GM19240 (cell line): Measurements from ENCODE around the gene SORCS2.

Experiments
- DNase-seq: peaks from one replicate; pipeline ENCODE4 v3.0.0; 2011; ENCODE audit warnings: low spot score; ENCODE audit not compliant: insufficient read length

The SORCS2 gene

GRCh38 chr4:7658341-7659204, 466.2 kb downstream of the SORCS2 start:
- no peak for DNase-seq

GRCh38 chr4:7659429-7660175, 467.3 kb downstream of the SORCS2 start:
- no peak for DNase-seq

DNA sequence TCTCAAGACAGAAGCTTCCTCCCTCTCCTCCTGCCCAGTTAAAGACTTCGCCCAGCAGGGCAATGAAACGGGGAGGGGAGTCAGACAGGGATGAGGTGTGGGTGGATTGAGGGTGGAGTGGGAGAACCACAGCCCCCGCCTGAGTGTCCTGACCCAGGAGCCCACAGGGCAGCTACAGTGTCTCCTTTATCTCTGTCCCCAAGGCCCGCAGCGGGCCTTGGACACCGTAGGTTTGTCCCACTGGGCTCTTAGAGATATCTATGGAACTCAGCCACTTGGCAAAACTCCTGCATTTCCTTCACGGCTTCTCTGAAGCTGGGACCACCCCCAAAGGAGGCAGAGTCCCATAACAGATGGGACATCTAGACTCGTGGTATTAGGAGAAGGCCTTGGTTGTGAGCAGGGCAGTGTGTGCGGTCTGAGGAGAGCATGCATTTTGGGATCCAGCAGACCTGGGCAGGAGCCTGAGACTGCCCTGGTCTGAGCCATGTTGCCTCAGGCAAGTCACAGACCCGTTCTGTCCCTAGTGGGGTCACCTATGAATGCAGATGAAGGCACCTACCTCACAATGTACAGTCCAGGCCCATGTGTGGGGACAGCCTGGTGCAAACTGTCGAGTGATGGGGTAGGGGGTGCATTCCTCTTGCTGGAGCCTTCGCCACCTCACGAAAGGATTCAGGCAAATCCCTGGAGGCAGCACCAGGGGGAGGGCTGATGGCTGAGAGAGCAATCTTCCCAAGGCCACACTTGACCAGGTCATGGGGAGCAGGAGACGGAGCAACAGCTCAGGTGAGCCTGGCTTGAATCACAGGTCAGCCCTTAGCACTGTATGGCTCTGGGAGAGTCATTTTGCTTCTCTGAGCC, 468.1 kb downstream of the SORCS2 start:
- DNase-seq: no peak

GRCh38 chr4:7661066-7661748, 468.9 kb downstream of the SORCS2 start:
- no peak for DNase-seq

GRCh38 chr4:7661846-7662506, 469.6 kb downstream of the SORCS2 start:
- DNase-seq: no peak

DNA sequence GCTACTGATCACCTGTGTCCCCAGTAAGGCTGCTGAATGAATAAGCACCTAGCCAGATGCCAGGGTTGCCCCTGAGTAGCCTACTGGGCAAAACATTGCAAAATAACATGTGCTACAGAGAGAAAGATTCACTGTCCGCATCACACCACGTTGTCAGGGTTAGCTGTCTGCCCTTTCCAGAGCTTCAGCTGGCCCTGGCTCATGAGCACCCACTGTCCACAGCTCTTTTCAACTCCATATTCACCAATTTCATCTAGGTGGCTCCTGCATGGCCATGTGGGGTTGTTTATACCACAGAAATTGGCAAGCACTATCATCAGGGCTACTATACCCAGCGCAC, 470.1 kb downstream of the SORCS2 start:
- DNase-seq: no peak

DNA sequence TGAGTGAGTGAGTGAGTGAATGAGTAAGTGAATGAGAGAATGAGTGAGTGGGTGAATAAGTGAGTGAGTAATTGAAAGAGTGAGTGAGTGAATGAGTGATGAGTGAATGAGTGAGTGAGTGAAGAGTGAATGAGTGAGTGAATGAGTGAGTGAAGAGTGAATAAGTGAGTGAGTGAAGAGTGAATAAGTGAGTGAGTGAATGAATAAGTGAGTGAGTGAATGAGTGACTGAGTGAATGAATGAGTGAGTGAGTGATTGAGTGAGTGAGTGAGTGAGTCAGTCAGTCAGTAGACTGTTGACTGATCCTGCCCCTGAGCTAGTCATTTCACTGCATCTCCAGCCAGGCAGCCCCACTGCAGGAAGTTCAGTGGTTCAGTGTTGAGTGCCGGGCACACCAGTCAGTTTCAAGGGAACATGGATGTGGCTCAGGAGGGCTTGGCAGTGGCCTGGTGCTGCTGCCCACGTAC, 470.8 kb downstream of the SORCS2 start:
- DNase-seq: no peak

DNA sequence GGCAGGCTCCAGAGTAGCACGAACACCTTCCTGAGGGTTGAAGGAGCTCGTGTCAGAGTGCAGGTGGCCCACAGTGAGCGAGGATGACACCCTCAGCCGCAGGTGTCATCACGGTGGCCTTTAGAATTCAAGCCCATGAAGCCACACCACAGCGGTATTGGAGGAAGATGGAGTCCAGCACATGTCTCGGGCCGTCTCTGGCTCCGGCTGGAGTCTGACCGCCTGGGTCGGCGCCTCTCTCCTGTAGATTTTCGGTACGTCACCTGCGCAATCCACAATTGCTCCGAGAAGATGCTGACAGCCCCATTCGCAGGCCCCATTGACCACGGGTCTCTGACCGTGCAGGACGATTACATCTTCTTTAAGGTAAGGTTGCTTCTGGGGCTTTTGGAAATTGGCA, 471.8 kb downstream of the SORCS2 start:
- DNase-seq: no peak

GRCh38 chr4:7665321-7665720, 473.0 kb downstream of the SORCS2 start:
- no peak for DNase-seq

DNA sequence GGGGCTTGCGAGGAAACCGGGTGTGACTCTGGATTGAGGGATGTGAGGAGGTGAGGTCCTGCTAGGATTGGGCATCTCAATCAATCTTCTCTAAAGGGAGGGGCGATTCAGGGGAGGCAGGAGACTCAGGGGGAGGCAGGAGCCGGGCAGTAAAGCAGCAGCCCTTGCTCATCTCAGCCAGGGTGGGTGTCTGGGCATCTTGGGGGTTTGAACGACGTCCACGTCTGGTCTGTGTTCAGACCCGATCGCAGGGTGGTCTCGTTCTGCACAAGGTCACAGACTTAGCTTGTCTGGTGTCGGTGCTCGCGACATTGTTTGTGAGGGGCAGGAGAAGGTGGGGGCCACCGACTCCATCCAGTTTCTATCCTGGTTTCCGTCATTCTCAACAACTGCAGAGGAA, 473.7 kb downstream of the SORCS2 start:
- DNase-seq: no peak

GRCh38 chr4:7666744-7667143, 474.4 kb downstream of the SORCS2 start:
- no peak for DNase-seq

DNA sequence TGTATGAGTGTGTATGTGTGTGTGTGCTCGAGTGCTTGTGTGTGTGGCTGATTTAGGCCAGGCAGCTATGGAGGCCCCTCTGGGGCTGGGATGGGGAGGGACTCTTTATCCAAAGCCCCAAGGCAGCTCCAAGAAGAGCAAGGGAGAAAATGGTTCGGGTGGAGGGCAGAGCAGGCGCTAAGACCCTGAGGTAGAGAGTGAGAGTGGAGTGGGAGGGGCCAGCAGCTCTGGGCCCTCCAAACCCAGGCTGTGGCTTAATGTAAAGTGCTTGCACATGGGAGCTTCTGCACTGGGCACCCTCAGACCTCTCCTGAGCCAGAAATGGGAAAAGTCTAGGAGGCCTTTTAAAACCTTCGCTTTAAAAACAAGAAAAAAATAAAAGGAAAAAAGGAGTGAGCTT, 475.9 kb downstream of the SORCS2 start:
- no peak for DNase-seq

DNA sequence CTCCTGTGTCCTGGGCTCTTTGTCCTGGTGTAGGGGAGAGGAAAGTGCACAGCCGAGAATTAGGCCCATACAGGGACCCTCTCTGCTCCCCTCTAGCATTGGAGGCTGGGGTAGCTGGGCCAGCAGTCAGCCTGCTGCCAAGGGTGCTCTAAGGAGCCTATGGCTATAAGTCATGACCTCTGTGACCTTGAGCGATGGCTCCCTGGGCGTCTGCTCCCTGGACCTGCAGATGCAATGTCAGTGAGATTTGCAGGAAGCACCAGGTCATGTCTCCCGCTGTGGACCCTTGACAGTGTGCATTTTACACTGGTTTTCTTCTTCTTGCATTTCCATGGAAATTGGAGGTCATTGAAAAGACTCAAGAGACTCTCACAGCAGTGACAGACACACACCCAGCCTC, 476.5 kb downstream of the SORCS2 start:
- no peak for DNase-seq

- no peak for DNase-seq
Measured at GRCh38 chr4:7672601-7673000, 480.3 kb downstream of the SORCS2 start.

GRCh38 chr4:7673121-7673520, 480.8 kb downstream of the SORCS2 start:
- no peak for DNase-seq

DNA sequence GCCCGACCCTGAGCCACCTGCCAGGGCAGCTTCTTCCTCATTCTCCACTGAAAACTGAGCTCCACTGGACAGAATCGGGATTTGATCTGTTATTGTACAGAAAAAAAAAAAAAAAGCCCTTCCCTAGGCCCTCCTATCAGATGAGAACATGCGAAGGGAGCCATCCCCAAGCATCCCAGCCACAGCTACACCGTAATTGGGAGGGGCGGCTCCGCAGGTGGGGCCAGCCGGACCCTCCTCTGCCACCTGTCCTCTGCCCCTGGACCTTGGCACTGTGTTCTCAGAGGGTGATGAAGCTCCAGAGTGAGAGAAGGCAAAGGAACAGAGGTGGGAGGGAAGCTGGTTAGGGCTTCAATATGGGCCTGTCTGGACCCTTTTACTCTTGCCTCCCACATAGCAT, 482.4 kb downstream of the SORCS2 start:
- DNase-seq: no peak

DNA sequence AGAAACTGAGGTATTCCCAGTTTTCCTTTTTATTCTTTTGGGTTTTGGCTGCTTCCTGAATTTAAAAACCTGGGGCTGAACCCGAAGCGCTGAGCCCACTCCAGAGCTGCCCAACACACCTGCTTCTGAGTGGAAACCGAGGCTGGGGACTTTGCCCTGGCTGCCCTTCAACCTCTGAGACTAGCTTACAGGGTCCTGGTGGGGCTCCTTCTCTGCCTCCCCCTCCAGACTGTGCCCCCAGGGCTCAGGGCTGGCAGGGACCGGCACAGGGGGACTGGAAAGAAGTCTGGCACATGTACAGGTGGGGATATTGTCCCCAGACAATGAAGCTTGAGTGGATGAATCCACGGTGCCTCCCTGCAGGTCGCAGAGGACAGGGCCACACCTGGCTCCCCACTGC, 482.8 kb downstream of the SORCS2 start:
- DNase-seq: no peak

DNA sequence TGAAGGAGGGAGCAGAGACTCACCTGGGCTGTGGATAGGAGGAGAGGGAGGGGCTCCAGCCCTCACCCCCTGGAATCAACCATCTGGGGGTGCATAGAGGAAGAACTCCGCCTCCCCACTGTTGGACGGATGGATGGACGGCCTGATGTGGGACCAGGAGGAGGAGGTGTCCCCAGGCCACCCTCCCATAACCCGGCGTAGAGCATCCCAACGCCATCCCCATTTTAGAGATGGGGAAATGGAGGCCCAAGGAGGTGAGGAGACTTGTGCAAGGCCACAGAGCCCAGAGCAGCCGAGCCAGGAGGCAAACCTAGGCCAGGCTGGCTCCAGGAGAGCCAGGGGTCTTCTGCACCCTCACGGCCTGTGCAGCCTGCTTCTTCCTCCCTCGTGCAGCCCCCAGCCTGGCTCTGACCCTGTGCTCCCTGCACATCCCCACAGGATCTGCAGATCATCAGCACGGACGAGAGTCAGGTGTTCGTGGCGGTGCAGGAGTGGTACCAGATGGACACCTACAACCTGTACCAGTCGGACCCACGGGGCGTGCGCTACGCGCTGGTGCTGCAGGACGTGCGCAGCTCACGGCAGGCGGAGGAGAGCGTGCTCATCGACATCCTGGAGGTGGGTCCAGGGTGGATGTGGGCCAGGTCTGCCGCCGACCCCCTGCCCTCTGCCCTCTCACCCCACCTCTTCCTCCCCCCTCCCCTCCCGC, 483.4 kb downstream of the SORCS2 start:
- no peak for DNase-seq

DNA sequence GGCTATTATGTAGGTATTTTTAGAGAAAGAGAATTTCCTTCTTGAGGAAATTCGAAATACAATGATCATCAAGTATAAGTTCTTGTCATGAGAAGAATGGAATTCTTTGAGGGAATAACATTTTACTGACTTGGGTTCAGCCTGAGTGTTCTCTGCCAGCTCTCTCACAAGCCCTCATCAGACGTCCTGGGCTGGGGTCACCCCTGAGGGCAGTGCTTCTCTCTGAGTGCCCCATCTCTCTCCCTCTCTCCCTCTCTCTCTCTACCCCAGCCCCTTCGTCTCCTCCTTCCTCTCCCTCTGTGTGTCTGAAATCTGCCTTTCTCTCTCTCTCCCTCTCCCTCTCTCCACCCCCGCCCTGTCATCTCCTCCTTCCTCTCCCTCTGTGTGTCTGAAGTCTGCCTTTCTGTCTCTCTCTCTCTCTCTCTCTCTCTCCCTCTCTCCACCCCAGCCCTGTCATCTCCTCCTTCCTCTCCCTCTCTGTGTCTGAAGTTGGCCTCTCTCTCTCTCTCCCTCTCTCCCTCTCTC, 484.1 kb downstream of the SORCS2 start:
- DNase-seq: no peak

GRCh38 chr4:7677086-7677485, 484.7 kb downstream of the SORCS2 start:
- DNase-seq: no peak
